ENCODE data around the gene RPS26.

Gene RPS26

DNA sequence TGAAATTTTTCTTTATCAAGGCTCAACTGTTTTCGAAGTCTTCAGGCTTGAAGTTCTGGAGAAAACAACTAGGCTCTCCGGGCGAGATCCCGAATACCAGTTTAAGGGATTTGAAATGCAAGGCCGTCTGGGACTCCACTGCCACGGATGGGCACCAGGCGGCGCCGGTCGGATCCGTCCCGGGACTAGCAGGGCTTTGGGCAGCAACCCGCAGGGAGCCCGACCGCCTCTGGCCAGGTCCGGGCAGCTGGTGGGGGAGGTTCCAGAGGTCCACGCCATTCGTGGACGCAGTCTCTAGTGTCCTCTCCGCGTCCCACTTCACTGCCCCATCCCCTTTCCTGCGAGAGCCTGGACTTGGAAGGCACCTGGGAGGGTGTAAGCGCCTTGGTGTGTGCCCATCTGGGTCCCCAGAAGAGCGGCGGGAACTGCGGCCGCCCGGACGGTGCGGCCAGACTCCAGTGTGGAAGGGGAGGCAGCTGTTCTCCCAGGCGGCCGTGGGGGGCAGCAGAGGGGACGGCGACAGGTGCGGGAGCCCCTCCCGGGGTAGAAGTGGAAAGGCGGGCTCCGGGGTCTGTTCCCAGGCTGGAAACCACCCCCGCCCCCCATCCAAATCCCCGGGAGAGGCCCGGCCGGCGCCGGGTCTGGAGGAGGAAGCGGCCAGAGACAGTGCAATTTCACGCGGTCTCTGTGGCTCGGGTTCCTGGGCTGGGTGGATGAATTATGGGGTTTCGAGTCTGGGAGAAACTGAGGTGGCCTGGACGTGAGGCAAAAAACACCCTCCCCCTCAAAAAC, 37.4 kb downstream of the RPS26 start:
- peak; percentile 73 for DNase-seq

DNA sequence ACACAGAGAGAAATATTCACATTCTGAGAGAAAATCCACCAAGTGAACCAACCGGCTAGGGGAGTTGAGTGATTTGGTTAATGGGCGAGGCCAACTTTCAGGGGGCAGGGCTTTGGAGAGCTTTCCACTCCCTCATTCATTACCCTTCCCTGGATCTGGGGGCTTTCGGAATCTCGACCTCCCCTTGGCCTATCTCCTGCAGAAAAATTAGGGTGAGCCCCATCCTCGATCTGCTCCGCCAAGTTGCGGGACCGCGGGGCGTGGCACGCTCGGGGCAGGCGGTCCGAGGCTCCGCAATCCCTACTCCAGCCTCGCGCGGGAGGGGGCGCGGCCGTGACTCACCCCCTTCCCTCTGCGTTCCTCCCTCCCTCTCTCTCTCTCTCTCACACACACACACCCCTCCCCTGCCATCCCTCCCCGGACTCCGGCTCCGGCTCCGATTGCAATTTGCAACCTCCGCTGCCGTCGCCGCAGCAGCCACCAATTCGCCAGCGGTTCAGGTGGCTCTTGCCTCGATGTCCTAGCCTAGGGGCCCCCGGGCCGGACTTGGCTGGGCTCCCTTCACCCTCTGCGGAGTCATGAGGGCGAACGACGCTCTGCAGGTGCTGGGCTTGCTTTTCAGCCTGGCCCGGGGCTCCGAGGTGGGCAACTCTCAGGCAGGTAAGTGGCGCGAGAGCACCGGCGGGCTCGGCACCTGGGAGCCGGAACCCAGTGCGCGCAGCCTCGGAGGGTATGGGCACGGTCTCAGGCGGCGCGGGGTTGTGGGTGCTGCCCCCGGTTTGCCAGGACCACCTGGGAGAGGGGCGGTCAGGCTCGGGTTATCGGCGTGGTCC, 38.2 kb downstream of the RPS26 start, which contains the start of gene ERBB3:
TSS of gene ERBB3 (plus strand) at position 443 of the 833 bp plus-strand sequence. CDS start at position 579, 136 bp downstream.
- DNase-seq = peak; percentile 78

DNA sequence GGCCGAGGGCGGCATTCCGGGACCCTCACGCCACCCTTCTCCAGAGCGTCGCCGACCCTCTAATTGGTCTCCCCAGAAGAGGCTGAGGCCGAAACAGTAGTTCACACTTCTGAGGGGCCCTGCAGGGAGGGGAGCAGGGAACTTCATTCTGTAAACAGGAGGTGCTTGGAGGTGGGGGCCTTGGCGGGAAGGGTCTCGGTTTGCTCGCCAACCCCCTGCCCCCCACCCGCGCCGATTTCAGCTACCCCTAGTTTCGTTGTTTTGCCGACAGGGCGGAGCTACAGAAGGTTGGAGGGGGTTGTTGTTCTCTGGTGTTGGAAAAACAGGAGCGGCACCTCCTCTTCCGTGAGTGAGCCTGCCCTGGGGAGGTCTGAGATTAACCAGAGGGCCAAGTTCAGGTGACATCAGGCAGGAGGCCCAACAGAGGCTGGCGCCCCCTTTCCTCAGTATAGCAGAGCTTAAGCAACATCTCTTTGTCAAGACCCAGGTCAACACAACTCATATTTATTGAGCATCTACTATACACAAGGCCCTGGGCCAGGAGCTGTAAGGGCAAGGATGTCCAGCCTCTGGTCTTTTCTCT, 38.9 kb downstream of the RPS26 start:
- peak; percentile 13 for DNase-seq

DNA sequence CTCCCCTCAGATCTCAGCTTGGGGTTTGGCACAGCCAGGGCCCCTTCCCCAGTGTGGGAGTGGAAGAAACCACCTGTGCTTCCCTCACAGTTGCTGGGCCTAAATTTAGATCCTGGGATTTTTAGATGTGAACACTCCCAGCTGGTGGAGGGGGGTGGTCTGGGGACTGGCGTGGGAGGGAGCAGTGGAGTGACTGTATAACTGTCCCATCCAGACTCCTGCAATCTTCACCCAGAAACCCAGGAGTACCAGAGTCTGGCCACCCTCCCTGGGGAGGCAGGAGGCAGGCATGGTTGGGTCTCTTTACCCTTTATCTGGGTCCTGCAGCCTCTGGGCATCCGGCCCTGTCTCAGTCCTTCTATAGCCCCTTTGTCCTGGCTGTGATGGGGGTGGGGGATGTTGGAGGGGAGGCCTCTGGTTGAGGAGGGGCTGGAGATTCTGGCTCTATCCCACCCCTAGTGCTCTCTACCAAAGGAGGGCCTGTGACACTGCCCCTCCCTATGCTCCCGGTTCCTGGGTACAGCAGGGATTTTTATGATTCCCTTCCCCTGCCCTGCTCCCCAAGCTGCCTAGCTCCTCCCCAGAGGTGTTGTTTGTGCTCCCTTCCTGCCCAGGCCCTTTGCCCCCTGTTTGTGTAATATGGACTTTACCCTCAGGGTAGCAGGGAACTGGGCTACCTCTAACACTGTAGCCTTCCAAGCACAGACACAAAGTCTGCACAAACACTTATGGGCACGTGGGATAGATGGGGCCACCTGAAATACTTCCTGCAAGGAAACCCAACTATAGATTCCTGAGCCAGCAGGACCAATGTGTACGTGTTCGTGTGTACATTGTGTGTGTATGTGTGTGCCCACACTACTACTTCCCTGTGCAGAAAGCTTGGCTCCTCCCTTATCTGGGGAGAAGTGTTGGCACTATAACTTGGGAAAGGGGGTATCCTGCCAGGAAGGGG, 40.0 kb downstream of the RPS26 start:
- DNase-seq = no peak

DNA sequence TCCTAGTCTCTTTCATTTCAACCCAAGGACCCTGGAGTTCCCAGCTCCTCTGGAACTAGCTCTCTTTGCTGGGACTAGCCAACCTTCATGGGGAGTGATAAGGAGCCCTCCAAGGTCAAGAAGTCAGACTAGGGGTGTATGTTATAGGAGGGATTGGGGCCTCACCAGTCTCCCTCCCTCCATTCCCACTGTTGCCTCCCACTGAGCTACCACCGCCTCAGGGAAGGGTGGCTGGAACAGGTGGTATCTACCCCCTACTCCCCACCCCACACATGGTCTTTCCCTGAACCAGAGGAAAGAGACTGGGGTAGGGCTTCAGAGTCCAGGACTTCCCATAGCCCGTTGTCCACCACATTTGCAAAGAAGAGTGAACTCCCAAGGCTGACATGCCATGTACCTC, 40.7 kb downstream of the RPS26 start:
- no peak for DNase-seq

DNA sequence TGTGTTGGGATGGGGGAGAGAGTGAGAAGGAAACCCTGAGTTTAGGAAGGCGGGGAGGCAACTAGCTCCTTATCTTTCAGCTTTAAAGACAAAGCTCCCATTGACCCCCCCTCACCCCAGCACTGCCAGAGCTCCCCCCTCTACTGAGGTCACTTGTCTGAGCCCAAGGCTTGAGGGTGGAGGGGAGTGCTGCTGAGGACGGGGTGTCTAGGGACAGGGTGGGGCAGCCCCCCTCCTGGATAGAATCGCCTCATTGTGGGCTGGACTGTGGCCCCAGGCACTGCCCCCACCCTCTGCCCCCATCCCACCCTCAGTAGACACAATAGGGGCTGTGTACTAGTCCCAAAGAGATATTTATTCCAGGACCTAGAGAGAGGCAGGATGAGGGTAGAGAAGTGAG, 41.2 kb downstream of the RPS26 start:
- DNase-seq = no peak

DNA sequence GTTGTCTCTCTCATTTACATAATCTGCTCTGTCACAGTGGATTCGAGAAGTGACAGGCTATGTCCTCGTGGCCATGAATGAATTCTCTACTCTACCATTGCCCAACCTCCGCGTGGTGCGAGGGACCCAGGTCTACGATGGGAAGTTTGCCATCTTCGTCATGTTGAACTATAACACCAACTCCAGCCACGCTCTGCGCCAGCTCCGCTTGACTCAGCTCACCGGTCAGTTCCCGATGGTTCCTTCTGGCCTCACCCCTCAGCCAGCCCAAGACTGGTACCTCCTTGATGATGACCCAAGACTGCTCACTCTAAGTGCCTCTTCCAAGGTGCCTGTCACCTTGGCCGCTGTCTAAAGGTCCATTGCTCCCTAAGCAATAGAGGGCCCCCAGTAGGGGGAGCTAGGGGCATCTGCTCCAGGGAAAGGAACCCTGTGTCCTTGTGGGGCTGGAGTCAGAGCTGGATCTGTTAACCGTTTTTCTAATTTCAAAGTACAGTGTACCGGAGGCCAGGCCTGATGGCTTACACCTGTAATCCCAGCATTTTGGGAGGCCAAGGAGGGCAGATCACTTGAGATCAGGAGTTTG, 43.3 kb downstream of the RPS26 start:
- DNase-seq = no peak

DNA sequence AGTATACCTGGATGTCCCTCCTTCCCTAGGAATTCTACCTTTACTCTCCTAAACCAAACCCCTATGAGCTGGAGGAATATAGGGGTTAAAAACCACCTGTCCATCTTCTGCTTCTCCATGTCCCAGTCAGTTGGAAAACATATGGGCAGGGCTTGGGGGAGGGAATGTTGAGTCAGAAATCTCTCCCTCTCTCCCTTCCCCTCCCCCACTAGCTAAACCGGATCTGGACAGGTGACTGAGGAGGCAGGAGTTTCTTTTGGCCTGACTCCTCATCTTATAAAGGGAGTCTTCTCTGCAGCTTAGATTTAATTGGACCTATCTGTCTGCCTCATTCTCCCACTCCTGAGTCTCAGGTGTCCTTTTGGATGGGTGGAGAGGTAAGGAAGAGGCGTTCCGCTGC, 44.4 kb downstream of the RPS26 start:
- peak; percentile 40 for DNase-seq

DNA sequence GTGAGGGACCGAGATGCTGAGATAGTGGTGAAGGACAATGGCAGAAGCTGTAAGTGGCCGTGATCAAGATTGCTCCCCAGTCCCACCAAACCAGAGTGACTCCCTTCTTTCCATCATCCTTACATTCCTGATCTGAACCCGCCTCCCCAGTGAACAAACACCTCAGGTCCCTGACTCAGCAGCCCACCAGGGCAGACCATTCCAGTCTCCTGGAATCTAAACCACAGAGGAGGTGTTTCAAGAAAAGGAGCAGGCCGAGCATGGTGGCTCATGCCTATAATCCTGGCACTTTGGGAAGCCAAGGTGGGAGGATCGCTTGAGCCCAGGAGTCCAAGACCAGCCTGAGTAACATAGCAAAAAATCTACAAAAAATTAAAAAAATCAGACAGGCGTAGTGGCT, 44.9 kb downstream of the RPS26 start:
- DNase-seq = no peak

DNA sequence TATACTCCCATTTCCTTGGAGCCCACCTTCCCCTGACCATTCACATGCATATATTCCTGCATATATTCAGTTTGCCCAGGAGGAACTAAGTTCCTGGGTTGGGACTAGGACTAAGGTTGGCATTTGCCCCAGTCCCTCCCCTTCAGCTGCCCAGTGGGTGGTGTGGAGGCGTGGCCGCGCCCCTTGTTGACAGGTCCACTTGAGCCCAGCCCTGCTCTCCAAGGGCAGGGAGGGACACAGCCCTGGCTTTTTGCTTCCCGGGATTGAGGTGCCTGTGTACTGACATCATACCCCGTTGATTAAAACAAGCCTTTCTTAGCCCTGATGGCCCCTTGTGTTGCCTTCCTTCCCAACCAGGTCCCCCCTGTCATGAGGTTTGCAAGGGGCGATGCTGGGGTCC, 45.5 kb downstream of the RPS26 start:
- peak; percentile 48 for DNase-seq

All from NCI-H510A (cell line).